Endodermal cell (in vitro differentiated cells): ENCODE results near the gene ALOX5. TPM values are rescaled to one million over a fixed set of nuclear protein-coding genes. Genes with fewer than 3 reads are reported as not detected.
A peak's percentile ranks its signal among the peaks of the same experiment; 100 is the strongest.

Source experiments
- DNase-seq: peaks from one replicate; pipeline ENCODE4 v3.0.0-alpha.2; 2017
- H3K27ac ChIP-seq: 2 replicates; pipeline ENCODE4 v1.5.1; 2013; ENCODE audit warnings: mild to moderate bottlenecking, low read depth, low read length, moderate library complexity
- H3K27me3 ChIP-seq: 2 replicates; pipeline ENCODE4 v1.6.1; 2013; ENCODE audit warnings: mild to moderate bottlenecking, low read length, moderate library complexity; ENCODE audit not compliant: insufficient read depth, control insufficient read depth, poor library complexity, severe bottlenecking
- H3K36me3 ChIP-seq: 2 replicates; pipeline ENCODE4 v1.7.0; 2013; ENCODE audit warnings: mild to moderate bottlenecking, low read length, moderate library complexity; ENCODE audit not compliant: control insufficient read depth, insufficient read depth
- H3K4me1 ChIP-seq: one replicate; pipeline ENCODE4 v1.7.0; 2013; ENCODE audit warnings: low read length; ENCODE audit not compliant: control insufficient read depth, insufficient read depth
- H3K4me3 ChIP-seq: 2 replicates; pipeline ENCODE4 v1.5.1; 2013; ENCODE audit warnings: mild to moderate bottlenecking, low read length, moderate library complexity
- H3K9ac ChIP-seq: 2 replicates; pipeline ENCODE4 v1.6.1; 2013; ENCODE audit warnings: mild to moderate bottlenecking, low read length, moderate library complexity; ENCODE audit not compliant: poor library complexity, severe bottlenecking; ENCODE audit errors: extremely low read depth
- H3K9me3 ChIP-seq: 2 replicates; pipeline ENCODE4 v1.6.1; 2013; ENCODE audit warnings: mild to moderate bottlenecking, low read length, moderate library complexity; ENCODE audit not compliant: control insufficient read depth
- H3K27ac Mint-ChIP-seq: 2 replicates; pipeline ENCODE4 v1.8.0; 2020; ENCODE audit warnings: mixed read lengths
- H3K27me3 Mint-ChIP-seq: 2 replicates; pipeline ENCODE4 v1.8.0; 2021; ENCODE audit warnings: mild to moderate bottlenecking, mixed read lengths; ENCODE audit not compliant: insufficient read depth
- H3K36me3 Mint-ChIP-seq: 2 replicates; pipeline ENCODE4 v1.8.0; 2020; ENCODE audit warnings: low read depth, mixed read lengths
- H3K4me1 Mint-ChIP-seq: 2 replicates; pipeline ENCODE4 v1.8.0; 2020; ENCODE audit warnings: mixed read lengths
- H3K4me3 Mint-ChIP-seq: 2 replicates; pipeline ENCODE4 v1.8.0; 2020; ENCODE audit warnings: mild to moderate bottlenecking, moderate library complexity, mixed read lengths
- H3K9me3 Mint-ChIP-seq: 2 replicates; pipeline ENCODE4 v1.8.0; 2020; ENCODE audit warnings: mild to moderate bottlenecking, mixed read lengths
- CTCF ChIP-seq: fragments of 200-600 bp; sonication (generic); conservative IDR thresholded peaks from 2 replicates; pipeline ENCODE4 v1.5.0; 2021; ENCODE audit warnings: antibody characterized with exemption, mild to moderate bottlenecking
- WGBS, 2 experiments: methylation state at CpG; one replicate each; pipeline versions ENCODE4 v1.1.5 to v1.1.7; 2013; ENCODE audit warnings: missing lambda C conversion rate in 2 of 2, mixed read lengths in 1 of 2; ENCODE audit not compliant: insufficient coverage in 1 of 2, insufficient read length in 1 of 2; 5-methylcytosine and 5-hydroxymethylcytosine counted together
- total RNA-seq, 2 donors: library from RNA; stranded (reverse); fragmentation: NEBNext Ultra II Directional in 1 of 2; extraction: Animal tissue kit (Norgen Biotek cat#: 25700) in 1 of 2; gene quantifications; 2 replicates in 1 of 2; 3 replicates in 1 of 2; pipeline ENCODE4 v1.2.1, GENCODE V29; 2021

The ALOX5 gene
- total RNA-seq, 2 donors from 2014 or later = 0.31 to 1.1 TPM

DNA sequence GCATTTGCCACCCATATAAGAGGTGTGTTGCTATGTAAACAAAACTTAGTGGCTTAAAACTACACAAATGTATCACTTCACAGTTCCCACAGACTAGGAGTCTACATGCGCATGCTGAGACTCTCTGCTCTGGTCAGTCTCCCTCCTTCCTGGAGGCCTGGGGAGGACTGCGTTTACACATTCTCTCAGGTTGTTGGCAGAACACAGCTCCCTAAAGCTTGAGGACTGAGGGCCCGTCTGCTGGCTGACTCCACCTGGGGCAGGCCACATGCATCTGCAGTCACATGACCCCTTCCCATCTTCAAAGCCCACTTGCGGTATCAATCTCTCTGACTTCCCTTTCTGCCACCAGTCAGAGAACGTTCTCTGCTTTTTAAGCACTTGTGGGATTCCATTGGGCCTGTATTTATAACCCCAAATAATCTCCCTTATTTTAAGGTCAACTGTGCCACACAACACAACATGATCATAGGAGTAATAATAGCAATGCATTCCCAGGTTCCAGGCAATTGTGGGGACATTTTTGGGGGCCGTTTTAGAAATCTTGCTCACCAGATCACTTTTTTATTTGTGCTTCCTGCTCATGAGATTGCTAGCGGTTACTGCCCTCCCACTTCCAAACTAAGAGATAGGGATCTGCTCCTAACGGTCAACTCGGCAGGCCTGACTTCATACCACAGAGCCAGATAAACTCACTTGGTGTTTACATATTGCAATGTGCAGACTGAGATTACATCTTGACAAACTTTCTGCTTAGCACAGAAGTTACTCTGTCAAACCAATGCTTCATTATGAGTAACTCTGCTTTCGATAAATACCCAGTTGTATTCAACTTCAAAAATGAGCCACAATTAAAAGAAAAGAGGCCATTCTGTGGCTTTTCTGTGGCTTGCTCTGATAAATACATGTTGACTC lies 96.3 kb downstream of the ALOX5 start:
- Mint-ChIP-seq H3K27me3 (no peaks in the 10 kb centered on the region), H3K36me3 (no peaks in the 10 kb centered on the region), H3K4me1 (peaks cover 17% of the 10 kb centered on the region), H3K4me3 (no peak overlapping the region), H3K27ac (peak overlapping the region; percentile 56), H3K9me3 (no peaks in the 10 kb centered on the region)
- H3K36me3 ChIP-seq = no peaks in the 10 kb centered on the region
- 87 to 92% methylated on average over 7 to 10 of the region's 10 CpGs for WGBS, 2 experiments
- peak; percentile 81 for DNase-seq
- H3K27me3 ChIP-seq = no peaks in the 10 kb centered on the region
- no peak for TF ChIP-seq CTCF
- H3K27ac ChIP-seq = no peak overlapping the region
- H3K9ac ChIP-seq = no peak overlapping the region
- H3K4me1 ChIP-seq = no peaks in the 10 kb centered on the region
- H3K4me3 ChIP-seq = no peak overlapping the region
- H3K9me3 ChIP-seq = no peaks in the 10 kb centered on the region

DNA sequence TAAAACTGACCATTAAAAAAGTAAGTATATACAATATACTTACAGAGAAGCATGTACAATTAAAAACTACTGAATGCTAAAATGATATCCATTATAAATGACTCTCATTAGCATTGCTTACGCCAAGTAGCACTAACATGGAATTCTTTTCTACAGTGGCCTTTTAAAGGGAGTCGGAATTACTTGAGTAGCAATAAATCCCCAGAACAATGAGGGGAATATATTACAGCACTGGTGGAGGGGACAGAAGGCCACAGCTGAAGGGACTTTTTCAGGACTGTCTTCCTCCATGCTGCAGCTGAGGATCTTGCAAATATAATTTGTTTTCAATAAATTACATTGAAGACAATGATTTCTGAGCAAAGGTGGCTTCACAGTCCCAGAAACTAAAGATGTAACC lies 97.0 kb downstream of the ALOX5 start:
- peaks cover 16% of the 10 kb centered on the region for H3K4me1 Mint-ChIP-seq
- H3K27me3 Mint-ChIP-seq = no peaks in the 10 kb centered on the region
- Histone ChIP-seq H3K27ac (no peak overlapping the region), H3K27me3 (no peaks in the 10 kb centered on the region), H3K9me3 (no peaks in the 10 kb centered on the region), H3K36me3 (no peaks in the 10 kb centered on the region), H3K4me3 (no peak overlapping the region), H3K4me1 (no peaks in the 10 kb centered on the region), H3K9ac (no peak overlapping the region)
- no peak overlapping the region for H3K4me3 Mint-ChIP-seq
- DNase-seq = no peak
- no peaks in the 10 kb centered on the region for H3K36me3 Mint-ChIP-seq
- WGBS, 2 experiments = 93 to 100% methylated on average over 1 to 2 of the region's 2 CpGs
- no peaks in the 10 kb centered on the region for H3K9me3 Mint-ChIP-seq
- no peak for TF ChIP-seq CTCF
- no peak overlapping the region for H3K27ac Mint-ChIP-seq

DNA sequence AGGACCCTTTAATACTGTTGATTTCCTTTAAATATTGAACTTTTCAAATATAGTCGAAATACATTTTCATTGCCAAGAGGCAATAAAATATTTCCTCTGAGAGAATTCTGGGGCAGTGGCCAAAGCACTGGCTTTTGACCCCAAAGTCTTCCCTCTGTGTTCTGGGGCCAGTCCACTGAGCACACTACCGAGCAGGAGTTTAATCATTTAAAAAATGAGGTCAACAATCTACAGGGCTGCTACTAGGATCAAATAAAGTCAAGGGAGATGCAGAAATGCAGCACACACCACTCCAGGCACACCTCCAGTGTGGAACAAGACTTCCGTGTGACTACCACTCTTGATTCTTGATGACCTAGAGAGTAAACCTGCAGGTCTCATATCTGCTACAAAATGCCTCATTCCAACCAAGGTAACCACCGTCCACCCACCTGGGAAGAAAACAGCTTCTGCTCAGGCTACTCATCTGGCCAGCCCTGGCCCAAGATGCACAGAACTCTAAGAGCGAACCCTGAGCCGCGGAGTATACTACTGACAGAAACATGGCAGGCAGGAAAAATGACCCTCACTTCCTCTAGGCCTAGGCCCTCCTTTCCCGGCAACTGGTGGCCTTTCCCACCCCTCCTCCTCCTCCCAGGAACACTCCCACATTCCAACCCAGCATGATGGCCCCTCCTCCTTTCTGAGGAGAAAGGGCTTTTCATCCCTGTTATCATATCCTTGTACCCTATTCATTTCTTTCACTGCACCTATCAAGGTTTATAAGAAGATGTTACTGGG lies 97.7 kb downstream of the ALOX5 start:
- DNase-seq = peak; percentile 82
- peak overlapping the region; percentile 89 for H3K27ac Mint-ChIP-seq
- H3K9ac ChIP-seq = no peak overlapping the region
- no peaks in the 10 kb centered on the region for H3K9me3 ChIP-seq
- H3K27ac ChIP-seq = no peak overlapping the region
- no peaks in the 10 kb centered on the region for H3K9me3 Mint-ChIP-seq
- no peak overlapping the region for H3K4me3 ChIP-seq
- H3K27me3 ChIP-seq = no peaks in the 10 kb centered on the region
- 90 to 94% methylated on average over 5 to 8 of the region's 8 CpGs for WGBS, 2 experiments
- no peaks in the 10 kb centered on the region for H3K4me1 ChIP-seq
- no peaks in the 10 kb centered on the region for H3K36me3 ChIP-seq
- TF ChIP-seq CTCF = no peak
- H3K27me3 Mint-ChIP-seq = no peaks in the 10 kb centered on the region
- peaks cover 16% of the 10 kb centered on the region for H3K4me1 Mint-ChIP-seq
- no peaks in the 10 kb centered on the region for H3K36me3 Mint-ChIP-seq
- no peak overlapping the region for H3K4me3 Mint-ChIP-seq
